ENCODE data around the gene SYPL1.

DNA sequence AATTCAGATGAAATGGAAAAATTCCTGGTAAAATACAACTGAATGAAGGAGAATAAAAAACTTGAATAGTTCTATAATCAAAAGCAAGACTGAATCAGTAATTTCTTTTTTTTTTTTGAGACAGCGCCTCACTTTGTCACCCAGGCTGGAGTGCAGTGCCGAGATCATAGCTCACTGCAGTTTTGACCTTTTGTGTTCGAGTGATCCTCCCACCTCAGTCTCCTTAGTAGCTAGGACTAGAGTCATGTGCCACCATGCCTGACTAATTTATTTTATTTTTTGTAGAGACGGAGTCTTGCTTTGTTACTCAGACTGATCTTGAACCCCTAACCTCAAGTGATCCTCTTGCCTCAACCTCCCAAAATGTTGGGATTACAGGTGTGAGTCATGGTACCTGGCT lies 26.1 kb downstream of the SYPL1 start:
- TF ChIP-seq POLR2AphosphoS5 (IDR thresholded peaks at IDR 0.05; ENCODE audit: low read depth, low read length) (no peak), SIN3A (IDR thresholded peaks at IDR 0.05; ENCODE audit: borderline replicate concordance, insufficient read depth, low read length) (no peak)

All from PFSK-1 (cell line).